NB4 (cell line): Measurements from ENCODE around the gene DYNC1H1.
"Not testable (repeated sequence)": the region's sequence is repeated elsewhere in the genome, so short reads cannot be mapped to it uniquely, and the experiment has no call there.

Experiments used
- CTCF ChIP-seq: IDR thresholded peaks from one replicate; pipeline ENCODE4 v1.5.1; 2012; ENCODE audit warnings: low read depth, low read length
- MYC ChIP-seq: IDR thresholded peaks from 2 replicates; pipeline ENCODE4 v1.6.1; 2011; ENCODE audit warnings: low read depth, low read length
- POLR2A ChIP-seq: IDR thresholded peaks from 2 replicates; pipeline ENCODE4 v1.6.1; 2011; ENCODE audit warnings: mild to moderate bottlenecking; ENCODE audit not compliant: insufficient read length; ENCODE audit errors: extremely low read depth
- TF ChIP-seq, protein P1 (sequence below): IDR thresholded peaks from 2 replicates; pipeline ENCODE4 v1.6.1; 2011; ENCODE audit warnings: low read depth, low read length

DNA sequence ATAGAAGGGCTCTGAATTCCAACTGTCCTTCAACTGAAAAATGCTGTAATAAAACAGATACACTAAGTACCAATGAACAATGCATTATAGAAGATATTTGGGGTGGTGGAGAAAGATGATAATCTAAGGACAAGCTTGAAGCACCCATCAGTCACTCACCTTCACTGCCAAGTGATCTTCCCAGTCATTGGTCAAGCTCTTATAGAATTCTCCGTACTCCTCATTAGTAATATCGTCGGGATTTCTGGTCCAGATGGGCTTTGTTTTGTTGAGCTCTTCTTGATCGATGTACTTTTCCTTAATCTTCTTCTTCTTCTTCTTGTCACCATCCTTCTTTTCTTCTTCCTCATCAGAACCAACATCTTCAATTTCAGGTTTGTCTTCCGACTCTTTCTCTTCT lies 120.1 kb downstream of the DYNC1H1 start:
- TF ChIP-seq CTCF, POLR2A, MYC: not testable (repeated sequence)
- TF ChIP-seq, protein P1, sequence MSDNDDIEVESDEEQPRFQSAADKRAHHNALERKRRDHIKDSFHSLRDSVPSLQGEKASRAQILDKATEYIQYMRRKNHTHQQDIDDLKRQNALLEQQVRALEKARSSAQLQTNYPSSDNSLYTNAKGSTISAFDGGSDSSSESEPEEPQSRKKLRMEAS, result not testable (repeated sequence)
